ENCODE data around the gene RBM10. TPM values are rescaled to one million over a fixed set of nuclear protein-coding genes. Genes with fewer than 3 reads are reported as not detected.

The RBM10 gene
- total and polyA plus RNA-seq, 9 of the 15 experiments (the other 6 are each of a cell fraction or from before 2014, with no cell fraction given): 1.1 to 61.7 (median 31.5) TPM

DNA sequence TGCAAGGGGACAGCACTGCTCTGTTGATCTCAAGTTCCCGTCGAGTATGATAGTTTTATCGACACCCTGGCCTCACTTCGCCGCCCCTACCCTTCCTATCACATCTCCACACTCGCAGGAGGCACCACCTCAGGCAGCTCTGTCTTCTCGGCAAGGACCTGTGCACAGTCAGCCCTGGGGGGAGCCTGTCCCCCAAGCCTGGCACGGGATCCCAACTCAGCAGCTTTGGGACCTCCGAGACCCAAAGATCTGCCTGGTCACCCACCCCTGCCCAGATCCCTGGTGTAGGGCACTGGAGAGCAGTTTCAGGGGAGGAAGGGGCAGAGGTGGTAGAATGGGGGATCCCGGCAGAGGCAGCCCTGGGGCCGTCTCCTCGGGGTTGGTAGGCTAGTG lies 30.6 kb downstream of the RBM10 start:
- Histone ChIP-seq H3K9me3 (replicated peaks; ENCODE audit: control insufficient read depth, insufficient read depth, low read depth, low read length) (no peaks in the 10 kb centered on the region), H3K4me2 (ENCODE audit: insufficient read depth, low read length) (no peak overlapping the region), H3K9me1 (ENCODE audit: control insufficient read depth, insufficient read depth, low read length) (no peaks in the 10 kb centered on the region), H3K27me3 (ENCODE audit: control insufficient read depth in 2 of 2, insufficient read depth in 2 of 2, low read length in 2 of 2) (no peaks in the 10 kb centered on the region), H3K9ac (ENCODE audit: insufficient read depth in 1 of 2, low read depth in 2 of 2, low read length in 2 of 2) (no peak overlapping the region), H3K36me3 (ENCODE audit: control insufficient read depth, insufficient read depth, low read length) (peaks cover 85% of the 10 kb centered on the region; the same call in 2 of the 3 replicates), H3K79me2 (ENCODE audit: control insufficient read depth, insufficient read depth, low read length) (no peaks in the 10 kb centered on the region), H2AFZ (ENCODE audit: low read depth, low read length) (no peak overlapping the region), H4K20me1 (replicated peaks; ENCODE audit: control insufficient read depth, insufficient read depth, low read length) (peaks cover 4% of the 10 kb centered on the region; the same call in 1 of the 2 replicates), H3K27ac (ENCODE audit: extremely low read depth, low read depth, low read length) (no peak overlapping the region), H3K4me1 (replicated peaks in 1 of 2; ENCODE audit: control insufficient read depth in 2 of 2, insufficient read depth in 2 of 2, low read length in 2 of 2) (no peaks in the 10 kb centered on the region; a peak in 1 of 5 replicates), H3K4me3 (no peak overlapping the region)
- no peak for TF ChIP-seq ZNF212 (CRISPR knock-in tag; IDR thresholded peaks at IDR 0.05)
- no peak for TF ChIP-seq ZKSCAN8 (CRISPR knock-in tag; IDR thresholded peaks at IDR 0.05)
- TF ChIP-seq, protein P1, sequence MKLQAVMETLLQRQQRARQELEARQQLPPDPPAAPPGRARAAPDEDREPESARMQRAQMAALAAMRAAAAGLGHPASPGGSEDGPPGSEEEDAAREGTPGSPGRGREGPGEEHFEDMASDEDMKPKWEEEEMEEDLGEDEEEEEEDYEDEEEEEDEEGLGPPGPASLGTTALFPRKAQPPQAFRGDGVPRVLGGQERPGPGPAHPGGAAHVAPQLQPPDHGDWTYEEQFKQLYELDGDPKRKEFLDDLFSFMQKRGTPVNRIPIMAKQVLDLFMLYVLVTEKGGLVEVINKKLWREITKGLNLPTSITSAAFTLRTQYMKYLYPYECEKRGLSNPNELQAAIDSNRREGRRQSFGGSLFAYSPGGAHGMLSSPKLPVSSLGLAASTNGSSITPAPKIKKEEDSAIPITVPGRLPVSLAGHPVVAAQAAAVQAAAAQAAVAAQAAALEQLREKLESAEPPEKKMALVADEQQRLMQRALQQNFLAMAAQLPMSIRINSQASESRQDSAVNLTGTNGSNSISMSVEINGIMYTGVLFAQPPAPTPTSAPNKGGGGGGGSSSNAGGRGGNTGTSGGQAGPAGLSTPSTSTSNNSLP (IDR thresholded peaks at IDR 0.05; ENCODE audit: borderline replicate concordance, low read depth, low read length): no peak
- TF ChIP-seq, protein P2, sequence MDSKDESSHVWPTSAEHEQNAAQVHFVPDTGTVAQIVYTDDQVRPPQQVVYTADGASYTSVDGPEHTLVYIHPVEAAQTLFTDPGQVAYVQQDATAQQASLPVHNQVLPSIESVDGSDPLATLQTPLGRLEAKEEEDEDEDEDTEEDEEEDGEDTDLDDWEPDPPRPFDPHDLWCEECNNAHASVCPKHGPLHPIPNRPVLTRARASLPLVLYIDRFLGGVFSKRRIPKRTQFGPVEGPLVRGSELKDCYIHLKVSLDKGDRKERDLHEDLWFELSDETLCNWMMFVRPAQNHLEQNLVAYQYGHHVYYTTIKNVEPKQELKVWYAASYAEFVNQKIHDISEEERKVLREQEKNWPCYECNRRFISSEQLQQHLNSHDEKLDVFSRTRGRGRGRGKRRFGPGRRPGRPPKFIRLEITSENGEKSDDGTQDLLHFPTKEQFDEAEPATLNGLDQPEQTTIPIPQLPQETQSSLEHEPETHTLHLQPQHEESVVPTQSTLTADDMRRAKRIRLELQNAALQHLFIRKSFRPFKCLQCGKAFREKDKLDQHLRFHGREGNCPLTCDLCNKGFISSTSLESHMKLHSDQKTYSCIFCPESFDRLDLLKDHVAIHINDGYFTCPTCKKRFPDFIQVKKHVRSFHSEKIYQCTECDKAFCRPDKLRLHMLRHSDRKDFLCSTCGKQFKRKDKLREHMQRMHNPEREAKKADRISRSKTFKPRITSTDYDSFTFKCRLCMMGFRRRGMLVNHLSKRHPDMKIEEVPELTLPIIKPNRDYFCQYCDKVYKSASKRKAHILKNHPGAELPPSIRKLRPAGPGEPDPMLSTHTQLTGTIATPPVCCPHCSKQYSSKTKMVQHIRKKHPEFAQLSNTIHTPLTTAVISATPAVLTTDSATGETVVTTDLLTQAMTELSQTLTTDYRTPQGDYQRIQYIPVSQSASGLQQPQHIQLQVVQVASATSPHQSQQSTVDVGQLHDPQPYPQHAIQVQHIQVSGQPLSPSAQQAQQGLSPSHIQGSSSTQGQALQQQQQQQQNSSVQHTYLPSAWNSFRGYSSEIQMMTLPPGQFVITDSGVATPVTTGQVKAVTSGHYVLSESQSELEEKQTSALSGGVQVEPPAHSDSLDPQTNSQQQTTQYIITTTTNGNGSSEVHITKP (IDR thresholded peaks at IDR 0.05; ENCODE audit: partially characterized antibody): no peak
- no peak for TF ChIP-seq ZBTB17 (CRISPR knock-in tag; IDR thresholded peaks at IDR 0.05)
- ChIA-PET POLR2A (no interaction called here), CTCF (ENCODE audit: low intra/inter-chr PET ratio) (no interaction called here)
- intact Hi-C loops (cut with micrococcal nuclease) (no loop called here), in situ Hi-C loops (cut with MboI) (no loop called here)
- no peak for FAIRE-seq
- no TSS peak for BruUV-seq (replicated peaks)
- ATAC-seq: no peak
- 96% methylated on average over 8 of the region's 12 CpGs for WGBS (ENCODE audit: insufficient coverage, low coverage, missing lambda C conversion rate)
- no peak for DNase-seq (ENCODE audit: extremely low read depth in 1 of 4, low spot score in 3 of 4)
